H1 (cell line): ENCODE results near the gene DCDC2C. TPM values are rescaled to one million over a fixed set of nuclear protein-coding genes. Genes with fewer than 3 reads are reported as not detected.

Experiments used
- CTCF ChIA-PET: fragments of 300-600 bp; sonication (Branson Sonifier 250); formaldehyde crosslinking; loops from one replicate; lab custom pipeline; 2021; ENCODE audit not compliant: partially characterized antibody; lab: Charles Lee
- POLR2A ChIA-PET: fragments of 300-600 bp; sonication (Branson Sonifier 250); formaldehyde crosslinking; loops from one replicate; lab custom pipeline; 2021; ENCODE audit warnings: inconsistent platforms; ENCODE audit not compliant: partially characterized antibody; lab: Charles Lee
- DNase-seq, 2 experiments: peaks; one replicate each; pipeline versions ENCODE4 v3.0.0 to v3.0.0-alpha.2; 2010 to 2022; ENCODE audit warnings: low spot score in 2 of 2, low read depth in 1 of 2, mixed read lengths in 1 of 2
- FAIRE-seq: peaks from 2 replicates; lab custom pipeline; 2011; peaks lifted over from hg19 to GRCh38; lab: Jason Lieb, UNC
- H2AFZ ChIP-seq: 2 replicates; pipeline ENCODE4 v1.8.1; 2012; ENCODE audit warnings: low read length, inconsistent platforms
- H2AK5ac ChIP-seq: 2 replicates; pipeline ENCODE4 v1.6.1; 2013; ENCODE audit warnings: low read depth, low read length
- H2BK120ac ChIP-seq: replicated peaks from 2 replicates; pipeline ENCODE3; 2013; ENCODE audit warnings: low read depth, low read length, inconsistent platforms
- H2BK12ac ChIP-seq: 2 replicates; pipeline ENCODE4 v1.6.1; 2013; ENCODE audit warnings: low read depth, low read length
- H2BK15ac ChIP-seq: 2 replicates; pipeline ENCODE4 v1.6.1; 2013; ENCODE audit warnings: low read length
- H2BK20ac ChIP-seq: 2 replicates; pipeline ENCODE4 v1.6.1; 2013; ENCODE audit warnings: low read length
- H2BK5ac ChIP-seq: 2 replicates; pipeline ENCODE4 v1.6.1; 2013; ENCODE audit warnings: low read depth, low read length
- H3K14ac ChIP-seq: 2 replicates; pipeline ENCODE4 v1.6.1; 2013; ENCODE audit warnings: inconsistent platforms; ENCODE audit not compliant: insufficient read length
- H3K18ac ChIP-seq: 2 replicates; pipeline ENCODE4 v1.6.1; 2013; ENCODE audit warnings: low read length; ENCODE audit errors: extremely low read depth
- H3K23ac ChIP-seq: 2 replicates; pipeline ENCODE4 v1.6.1; 2013; ENCODE audit warnings: inconsistent platforms; ENCODE audit not compliant: insufficient read length
- H3K23me2 ChIP-seq: 2 replicates; pipeline ENCODE4 v1.6.1; 2013; ENCODE audit warnings: low read depth, low read length
- H3K27ac ChIP-seq: 2 replicates; pipeline ENCODE4 v1.6.1; 2011; ENCODE audit warnings: low read depth, low read length, inconsistent platforms
- H3K27me3 ChIP-seq, 4 experiments: replicated peaks in 1 of 4; 1 replicate in 1 of 4; 2 replicates in 3 of 4; pipeline versions ENCODE4 v1.6.1 to v1.8.1; 2011 to 2013; ENCODE audit warnings: low read length in 3 of 4, mild to moderate bottlenecking in 3 of 4, inconsistent platforms in 2 of 4, mixed read lengths in 2 of 4, moderate library complexity in 1 of 4; ENCODE audit not compliant: control insufficient read depth in 3 of 4, insufficient read depth in 3 of 4; ENCODE audit errors: extremely low read depth in 1 of 4
- H3K36me3 ChIP-seq, 4 experiments: 2 replicates each; pipeline versions ENCODE4 v1.6.1 to v1.8.1; 2011 to 2013; ENCODE audit warnings: mild to moderate bottlenecking in 4 of 4, low read length in 3 of 4, moderate library complexity in 2 of 4, control low read depth in 1 of 4, inconsistent platforms in 1 of 4; ENCODE audit not compliant: insufficient read depth in 4 of 4, control insufficient read depth in 2 of 4
- H3K4ac ChIP-seq: replicated peaks from 2 replicates; pipeline ENCODE3; 2013; ENCODE audit warnings: low read length, low read depth, mixed read lengths, inconsistent platforms; ENCODE audit not compliant: insufficient read length
- H3K4me1 ChIP-seq, 4 experiments: replicated peaks in 1 of 4; 1 replicate in 1 of 4; 2 replicates in 3 of 4; pipeline versions ENCODE4 v1.6.1 to v1.8.1; 2011 to 2013; ENCODE audit warnings: low read length in 3 of 4, inconsistent platforms in 2 of 4, mixed read lengths in 1 of 4; ENCODE audit not compliant: insufficient read depth in 4 of 4, control insufficient read depth in 3 of 4
- H3K4me2 ChIP-seq, 2 experiments: 2 replicates each; pipeline versions ENCODE4 v1.6.1 to v1.8.1; 2011 to 2013; ENCODE audit warnings: low read depth in 2 of 2, low read length in 2 of 2, control low read depth in 1 of 2, inconsistent platforms in 1 of 2, mild to moderate bottlenecking in 1 of 2; ENCODE audit not compliant: insufficient read depth in 1 of 2
- H3K4me3 ChIP-seq, 4 experiments: fragments of 200-600, 300-600 bp in 1 of 4; sonication (generic), shearing (Covaris generic), sonication (Bioruptor Twin) in 1 of 4; 2 replicates each; pipeline versions ENCODE4 v1.5.1 to v1.8.1; 2011 to 2016; ENCODE audit warnings: low read length in 4 of 4, low read depth in 3 of 4, control low read depth in 2 of 4, inconsistent platforms in 2 of 4, mild to moderate bottlenecking in 2 of 4, mixed read lengths in 1 of 4, moderate library complexity in 1 of 4; ENCODE audit not compliant: insufficient read depth in 2 of 4; ENCODE audit errors: extremely low read depth in 1 of 4
- H3K56ac ChIP-seq: replicated peaks from 2 replicates; pipeline ENCODE3; 2013; ENCODE audit warnings: low read depth, mild to moderate bottlenecking, mixed read lengths, low read length, inconsistent platforms; ENCODE audit not compliant: insufficient read length
- H3K79me1 ChIP-seq: 2 replicates; pipeline ENCODE4 v1.6.1; 2013; ENCODE audit warnings: low read depth, low read length, control low read depth
- H3K79me2 ChIP-seq, 2 experiments: 2 replicates each; pipeline versions ENCODE4 v1.6.1 to v1.8.1; 2012 to 2013; ENCODE audit warnings: low read length in 2 of 2, mild to moderate bottlenecking in 2 of 2, inconsistent platforms in 1 of 2; ENCODE audit not compliant: insufficient read depth in 2 of 2, control insufficient read depth in 1 of 2
- H3K9ac ChIP-seq, 4 experiments: replicated peaks in 1 of 4; 1 replicate in 1 of 4; 2 replicates in 3 of 4; pipeline versions ENCODE4 v1.6.1 to v1.8.1; 2011 to 2013; ENCODE audit warnings: low read depth in 3 of 4, low read length in 3 of 4, control low read depth in 2 of 4, mild to moderate bottlenecking in 2 of 4, moderate library complexity in 2 of 4, inconsistent platforms in 1 of 4; ENCODE audit errors: extremely low read depth in 1 of 4
- H3K9me3 ChIP-seq, 2 experiments: 2 replicates each; pipeline versions ENCODE4 v1.6.1 to v1.8.1; 2012 to 2013; ENCODE audit warnings: mild to moderate bottlenecking in 2 of 2, moderate library complexity in 2 of 2, control low read depth in 1 of 2, inconsistent platforms in 1 of 2, low read depth in 1 of 2, low read length in 1 of 2, mixed read lengths in 1 of 2; ENCODE audit not compliant: insufficient read depth in 2 of 2
- H4K20me1 ChIP-seq, 2 experiments: replicated peaks in 1 of 2; 2 replicates each; pipeline versions ENCODE3 to v1.8.1; 2011 to 2013; ENCODE audit warnings: inconsistent platforms in 2 of 2, low read length in 2 of 2, mild to moderate bottlenecking in 1 of 2; ENCODE audit not compliant: insufficient read depth in 2 of 2, control insufficient read depth in 1 of 2
- H4K5ac ChIP-seq: 2 replicates; pipeline ENCODE4 v1.6.1; 2013; ENCODE audit warnings: low read length, low read depth, mixed read lengths, inconsistent platforms; ENCODE audit not compliant: insufficient read length
- H4K8ac ChIP-seq: 2 replicates; pipeline ENCODE4 v1.8.0; 2013; ENCODE audit warnings: mild to moderate bottlenecking, moderate library complexity, low read length, inconsistent platforms; ENCODE audit not compliant: insufficient read depth; ENCODE audit errors: extremely low read depth
- H4K91ac ChIP-seq: replicated peaks from 2 replicates; pipeline ENCODE3; 2013; ENCODE audit warnings: low read length, mixed read lengths, inconsistent platforms; ENCODE audit not compliant: insufficient read length
- ASH2L ChIP-seq: fragments of 200-600, 300-600 bp; sonication (generic); IDR thresholded peaks from one replicate; pipeline ENCODE4 v1.7.1; 2017; ENCODE audit warnings: low read length
- CREB1 ChIP-seq: IDR thresholded peaks from 2 replicates; pipeline ENCODE4 v1.6.1; 2012; ENCODE audit warnings: inconsistent platforms
- RFX5 ChIP-seq: IDR thresholded peaks from 2 replicates; pipeline ENCODE4 v1.6.1; 2011; ENCODE audit warnings: low read depth, low read length, improper control_type of control experiment, borderline replicate concordance
- TAF7 ChIP-seq: optimal IDR thresholded peaks from 2 replicates; pipeline ENCODE3; 2011; ENCODE audit warnings: low read depth, mild to moderate bottlenecking, inconsistent platforms, low read length, moderate library complexity, borderline replicate concordance
- WGBS, 2 experiments: shearing (Covaris generic) in 1 of 2; methylation state at CpG; one replicate each; pipeline versions ENCODE4 v1.1.6 to v1.1.7; 2013 to 2015; ENCODE audit warnings: low lambda C conversion rate in 2 of 2, mixed read lengths in 2 of 2, inconsistent platforms in 1 of 2, low coverage in 1 of 2, missing lambda C conversion rate in 1 of 2; ENCODE audit not compliant: insufficient replicate concordance in 2 of 2, insufficient coverage in 1 of 2, insufficient read length in 1 of 2; ENCODE audit errors: extremely low coverage in 1 of 2, missing lambda C conversion rate in 1 of 2; 5-methylcytosine and 5-hydroxymethylcytosine counted together
- polyA plus RNA-seq, 7 experiments: library from polyadenylated mRNA; depleted of rRNA in 3 of 7; stranded (reverse) in 5 of 7; unstranded in 2 of 7; fragments of >200 nt in 5 of 7; fragments of 200-250 nt in 2 of 7; gene quantifications; 1 replicate in 5 of 7; 2 replicates in 1 of 7; 4 replicates in 1 of 7; pipeline versions ENCODE4 v1.2.1 to v1.2.3, GENCODE V29; 2011 to 2013; ENCODE audit warnings: missing spikeins in 2 of 7, mixed read lengths in 2 of 7
- total RNA-seq: library from RNA; stranded (reverse); fragmentation: NEBNext Ultra II Directional; extraction: Animal tissue kit (Norgen Biotek cat#: 25700); gene quantifications from 2 replicates; pipeline ENCODE4 v1.2.1, GENCODE V29; 2021
- TF ChIP-seq, protein P1 (sequence below): IDR thresholded peaks from 2 replicates; pipeline ENCODE4 v1.6.1; 2012; ENCODE audit warnings: inconsistent platforms
- TF ChIP-seq, protein P2 (sequence below): IDR thresholded peaks from 2 replicates; pipeline ENCODE4 v1.6.1; 2012; ENCODE audit warnings: inconsistent platforms
- TF ChIP-seq, protein P3 (sequence below): IDR thresholded peaks from 2 replicates; pipeline ENCODE4 v1.6.1; 2011; ENCODE audit warnings: low read depth, mild to moderate bottlenecking, low read length; ENCODE audit not compliant: insufficient read depth

Gene DCDC2C
- total and polyA plus RNA-seq, 2 of the 8 experiments (the other 6 are each of a cell fraction or from before 2014, with no cell fraction given): 0.50 TPM; not detected in 1

DNA sequence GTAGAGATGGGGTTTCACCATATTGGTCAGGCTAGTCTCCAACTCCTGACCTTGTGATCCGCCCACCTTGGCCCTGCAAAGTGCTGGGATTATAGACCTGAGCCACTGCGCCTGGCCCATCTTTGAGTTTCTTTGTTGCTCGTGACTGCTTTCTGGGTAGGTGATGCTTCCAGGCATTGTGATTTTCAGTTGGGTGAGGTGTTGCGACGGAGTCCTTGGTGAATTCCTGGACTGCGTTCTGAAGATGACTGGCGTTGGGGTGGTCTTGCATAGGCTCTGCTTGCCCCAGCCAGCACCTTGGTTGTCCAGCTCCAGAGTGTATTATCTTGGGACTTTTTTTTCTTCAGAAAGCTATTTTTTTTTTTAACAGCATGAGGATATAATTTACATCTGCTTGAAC lies 103.4 kb downstream of the DCDC2C start:
- no peak for DNase-seq
- H4K5ac ChIP-seq: no peak overlapping the region
- no peak overlapping the region for H3K27ac ChIP-seq
- ChIA-PET CTCF (interaction anchor here (0.5 to 7.2 kb wide), 19 partner anchors 8 to 1889 kb away, joined by 3 to 46 read pairs (median 4); no protein-coding TSS in a partner anchor), POLR2A (no interaction called here)
- H3K14ac ChIP-seq: no peak overlapping the region
- H3K36me3 ChIP-seq: no peaks in the 10 kb centered on the region
- H3K4me3 ChIP-seq: no peak overlapping the region
- no peak overlapping the region for H3K23ac ChIP-seq
- H3K4me1 ChIP-seq: no peaks in the 10 kb centered on the region
- WGBS, 2 experiments: 69% methylated on average over 7 of the region's 7 CpGs; no CpG with 5 or more reads in 1 of the 2 experiments
- no peak overlapping the region for H3K4me2 ChIP-seq
- H4K8ac ChIP-seq: no peak overlapping the region
- no peaks in the 10 kb centered on the region for H3K23me2 ChIP-seq
- H2BK15ac ChIP-seq: no peak overlapping the region
- 0 out of 4 replicates have a peak, but pooled peaks cover 0 to 2% of the 10 kb centered on the region in 2 experiments for H3K9me3 ChIP-seq
- H2AFZ ChIP-seq: no peak overlapping the region
- H3K9ac ChIP-seq: no peak overlapping the region
- H2AK5ac ChIP-seq: no peak overlapping the region
- H3K79me1 ChIP-seq: no peaks in the 10 kb centered on the region
- no peaks in the 10 kb centered on the region for H4K20me1 ChIP-seq
- H2BK5ac ChIP-seq: no peak overlapping the region
- no peaks in the 10 kb centered on the region for H3K27me3 ChIP-seq
- H3K79me2 ChIP-seq: no peaks in the 10 kb centered on the region
- H3K56ac ChIP-seq: no peak overlapping the region
- no peak overlapping the region for H3K4ac ChIP-seq
- FAIRE-seq: no peak
- no peak overlapping the region for H4K91ac ChIP-seq
- H2BK12ac ChIP-seq: no peak overlapping the region
- TF ChIP-seq ASH2L (no peak), RFX5 (no peak), TAF7 (no peak), CREB1 (no peak)
- TF ChIP-seq, protein P1, sequence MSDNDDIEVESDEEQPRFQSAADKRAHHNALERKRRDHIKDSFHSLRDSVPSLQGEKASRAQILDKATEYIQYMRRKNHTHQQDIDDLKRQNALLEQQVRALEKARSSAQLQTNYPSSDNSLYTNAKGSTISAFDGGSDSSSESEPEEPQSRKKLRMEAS: no peak
- TF ChIP-seq, protein P2, sequence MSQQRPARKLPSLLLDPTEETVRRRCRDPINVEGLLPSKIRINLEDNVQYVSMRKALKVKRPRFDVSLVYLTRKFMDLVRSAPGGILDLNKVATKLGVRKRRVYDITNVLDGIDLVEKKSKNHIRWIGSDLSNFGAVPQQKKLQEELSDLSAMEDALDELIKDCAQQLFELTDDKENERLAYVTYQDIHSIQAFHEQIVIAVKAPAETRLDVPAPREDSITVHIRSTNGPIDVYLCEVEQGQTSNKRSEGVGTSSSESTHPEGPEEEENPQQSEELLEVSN: no peak
- TF ChIP-seq, protein P3, sequence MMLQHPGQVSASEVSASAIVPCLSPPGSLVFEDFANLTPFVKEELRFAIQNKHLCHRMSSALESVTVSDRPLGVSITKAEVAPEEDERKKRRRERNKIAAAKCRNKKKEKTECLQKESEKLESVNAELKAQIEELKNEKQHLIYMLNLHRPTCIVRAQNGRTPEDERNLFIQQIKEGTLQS: no peak
- no peak overlapping the region for H2BK120ac ChIP-seq
- H3K18ac ChIP-seq: no peak overlapping the region
- no peak overlapping the region for H2BK20ac ChIP-seq
